Measurements from ENCODE around the gene COL20A1.
"Not testable (repeated sequence)": the region's sequence is repeated elsewhere in the genome, so short reads cannot be mapped to it uniquely, and the experiment has no call there.

COL20A1 gene

DNA sequence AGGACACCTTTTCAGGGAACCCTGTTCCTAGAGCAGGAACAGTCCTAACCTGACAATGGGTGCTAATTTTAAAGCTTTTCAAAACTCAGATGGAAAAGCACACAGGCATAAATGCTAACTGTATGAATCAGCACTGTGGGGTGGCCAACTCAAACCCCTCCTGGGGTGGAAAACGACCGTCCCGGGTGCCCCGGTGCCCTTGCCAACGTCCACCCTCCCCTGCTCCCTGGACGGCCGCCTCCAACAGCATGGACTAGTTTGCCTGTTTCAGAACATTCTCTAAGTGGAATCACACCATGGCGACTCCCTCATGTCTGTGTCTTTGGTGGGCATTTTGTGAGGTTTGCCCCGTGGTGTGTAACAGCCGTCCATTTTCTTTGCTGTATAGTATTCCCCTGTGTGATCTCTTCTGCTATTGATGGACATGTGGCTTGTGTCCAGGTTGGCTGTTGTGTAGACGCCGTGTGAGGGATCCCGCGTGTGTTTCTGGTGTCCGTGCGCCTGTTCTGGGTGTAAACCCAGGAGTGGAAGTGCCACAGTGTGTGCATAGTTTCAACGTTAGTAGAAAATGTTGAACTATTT is 5.8 kb downstream of the COL20A1 start:
- peaks cover 12% of the 10 kb centered on the region for H3K27me3 Mint-ChIP-seq
- H3K4me1 Mint-ChIP-seq (ENCODE audit: low read depth) = peaks cover 4% of the 10 kb centered on the region
- peaks cover 3% of the 10 kb centered on the region for H3K36me3 Mint-ChIP-seq
- no peak overlapping the region for H3K27ac Mint-ChIP-seq
- no peak overlapping the region for H3K4me3 Mint-ChIP-seq
- H3K9me3 Mint-ChIP-seq (ENCODE audit: low read depth) = peaks cover 11% of the 10 kb centered on the region

DNA sequence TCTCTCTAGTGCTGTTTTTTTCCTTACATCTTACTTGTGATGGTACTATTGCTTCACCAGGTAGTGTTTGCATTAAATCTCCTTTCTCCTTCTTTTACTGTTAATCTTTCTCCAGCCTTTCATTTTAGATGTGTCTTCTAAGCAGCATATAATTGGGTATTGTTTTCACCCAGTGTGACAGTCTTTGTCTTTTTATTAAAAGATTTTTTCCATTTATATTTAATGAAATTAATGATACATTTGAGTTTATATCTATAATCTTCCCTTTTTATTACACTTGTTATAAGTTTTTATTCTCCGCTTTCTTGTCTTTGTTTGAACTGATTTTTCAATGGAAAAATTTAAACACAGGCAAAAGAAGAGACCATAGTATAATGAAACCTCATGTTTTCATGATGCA is 8.7 kb downstream of the COL20A1 start:
- Mint-ChIP-seq H3K36me3 (peaks cover 3% of the 10 kb centered on the region), H3K4me1 (ENCODE audit: low read depth) (no peaks in the 10 kb centered on the region), H3K27me3 (peaks cover 15% of the 10 kb centered on the region), H3K4me3 (no peak overlapping the region), H3K9me3 (ENCODE audit: low read depth) (peaks cover 11% of the 10 kb centered on the region), H3K27ac (no peak overlapping the region)

DNA sequence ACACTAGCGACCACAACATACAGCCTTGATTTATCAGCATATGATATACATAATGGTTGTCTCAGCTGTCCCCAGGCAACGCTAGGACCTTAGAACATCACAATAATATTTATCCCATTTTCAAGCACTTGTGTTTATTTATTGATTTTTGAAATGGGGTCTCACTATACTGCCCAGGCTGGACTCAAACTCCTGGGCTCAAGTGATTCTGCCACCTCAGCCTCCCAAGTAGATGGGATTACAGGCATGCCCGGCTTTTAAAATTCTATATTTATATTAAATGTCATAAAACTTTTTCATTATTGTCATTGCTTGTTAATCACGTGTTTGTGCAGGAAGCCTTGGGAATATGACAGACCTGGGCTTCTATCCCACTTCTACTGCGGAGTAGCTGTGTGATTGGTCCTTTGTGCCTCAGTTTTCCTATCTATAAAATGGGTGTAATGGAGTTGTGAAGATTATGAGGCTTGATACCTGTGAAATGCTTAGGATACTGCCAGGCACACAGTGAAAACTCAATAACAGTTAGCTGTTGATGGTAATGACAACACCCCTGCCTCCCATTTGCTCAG is 10.2 kb downstream of the COL20A1 start:
- peaks cover 15% of the 10 kb centered on the region for H3K27me3 Mint-ChIP-seq
- H3K27ac Mint-ChIP-seq = no peak overlapping the region
- no peak overlapping the region for H3K4me3 Mint-ChIP-seq
- H3K36me3 Mint-ChIP-seq = peaks cover 3% of the 10 kb centered on the region
- H3K4me1 Mint-ChIP-seq (ENCODE audit: low read depth) = no peaks in the 10 kb centered on the region
- H3K9me3 Mint-ChIP-seq (ENCODE audit: low read depth) = peaks cover 11% of the 10 kb centered on the region

DNA sequence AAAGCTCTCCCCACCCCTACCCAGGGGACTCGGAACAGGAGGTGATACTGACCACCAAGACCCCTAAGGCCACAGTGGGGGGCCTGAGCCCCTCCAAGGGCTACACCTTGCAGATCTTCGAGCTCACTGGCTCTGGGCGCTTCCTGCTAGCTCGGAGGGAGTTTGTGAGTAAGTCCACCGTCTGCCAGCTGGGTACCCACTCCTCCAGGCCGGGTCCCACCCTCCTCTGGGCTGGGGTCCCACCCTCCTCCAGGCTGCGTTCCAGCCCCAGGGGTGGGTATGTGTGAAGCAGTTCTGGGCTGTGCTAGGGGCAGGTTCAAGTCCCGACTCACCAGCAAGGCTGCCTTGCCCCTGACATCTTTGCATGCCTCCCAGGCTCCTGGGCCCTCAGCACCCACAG is 12.4 kb downstream of the COL20A1 start:
- peaks cover 11% of the 10 kb centered on the region for H3K9me3 Mint-ChIP-seq (ENCODE audit: low read depth)
- no peaks in the 10 kb centered on the region for H3K4me1 Mint-ChIP-seq (ENCODE audit: low read depth)
- no peak overlapping the region for H3K27ac Mint-ChIP-seq
- peaks cover 3% of the 10 kb centered on the region for H3K36me3 Mint-ChIP-seq
- H3K27me3 Mint-ChIP-seq = peaks cover 10% of the 10 kb centered on the region
- no peak overlapping the region for H3K4me3 Mint-ChIP-seq

DNA sequence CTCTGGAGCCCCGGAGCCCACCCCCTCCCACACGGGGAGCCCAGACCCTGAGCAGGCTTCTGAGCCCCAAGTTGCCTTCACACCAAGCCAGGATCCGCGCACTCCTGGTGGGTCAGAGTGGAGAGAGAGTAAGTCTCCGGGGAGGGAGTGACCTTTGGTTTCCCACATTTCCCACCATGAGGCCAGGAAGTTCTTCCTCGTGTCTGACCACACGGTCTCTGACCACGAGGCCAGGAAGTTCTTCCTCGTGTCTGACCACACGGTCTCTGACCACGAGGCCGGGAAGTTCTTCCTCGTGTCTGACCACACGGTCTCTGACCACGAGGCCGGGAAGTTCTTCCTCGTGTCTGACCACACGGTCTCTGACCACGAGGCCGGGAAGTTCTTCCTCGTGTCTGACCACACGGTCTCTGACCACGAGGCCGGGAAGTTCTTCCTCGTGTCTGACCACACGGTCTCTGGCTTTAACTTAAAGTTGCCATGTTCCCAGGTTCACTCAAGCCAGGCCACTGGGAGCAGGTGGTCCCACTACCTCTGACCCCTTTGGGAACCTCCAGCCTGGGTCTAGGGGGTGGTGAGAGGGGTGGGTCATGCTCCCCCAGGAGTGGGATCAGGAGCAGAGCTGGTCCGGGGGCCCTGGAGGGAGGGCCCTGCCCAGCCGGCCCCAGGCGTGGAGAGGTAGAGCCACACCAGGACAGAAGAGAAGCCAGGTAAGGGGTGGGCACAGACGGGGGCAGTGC is 13.1 kb downstream of the COL20A1 start:
- not testable (repeated sequence) for H3K36me3 Mint-ChIP-seq; H3K27ac Mint-ChIP-seq; H3K4me3 Mint-ChIP-seq; H3K4me1 Mint-ChIP-seq (ENCODE audit: low read depth)
- peaks cover 11% of the 10 kb centered on the region for H3K9me3 Mint-ChIP-seq (ENCODE audit: low read depth)
- H3K27me3 Mint-ChIP-seq = peaks cover 10% of the 10 kb centered on the region

DNA sequence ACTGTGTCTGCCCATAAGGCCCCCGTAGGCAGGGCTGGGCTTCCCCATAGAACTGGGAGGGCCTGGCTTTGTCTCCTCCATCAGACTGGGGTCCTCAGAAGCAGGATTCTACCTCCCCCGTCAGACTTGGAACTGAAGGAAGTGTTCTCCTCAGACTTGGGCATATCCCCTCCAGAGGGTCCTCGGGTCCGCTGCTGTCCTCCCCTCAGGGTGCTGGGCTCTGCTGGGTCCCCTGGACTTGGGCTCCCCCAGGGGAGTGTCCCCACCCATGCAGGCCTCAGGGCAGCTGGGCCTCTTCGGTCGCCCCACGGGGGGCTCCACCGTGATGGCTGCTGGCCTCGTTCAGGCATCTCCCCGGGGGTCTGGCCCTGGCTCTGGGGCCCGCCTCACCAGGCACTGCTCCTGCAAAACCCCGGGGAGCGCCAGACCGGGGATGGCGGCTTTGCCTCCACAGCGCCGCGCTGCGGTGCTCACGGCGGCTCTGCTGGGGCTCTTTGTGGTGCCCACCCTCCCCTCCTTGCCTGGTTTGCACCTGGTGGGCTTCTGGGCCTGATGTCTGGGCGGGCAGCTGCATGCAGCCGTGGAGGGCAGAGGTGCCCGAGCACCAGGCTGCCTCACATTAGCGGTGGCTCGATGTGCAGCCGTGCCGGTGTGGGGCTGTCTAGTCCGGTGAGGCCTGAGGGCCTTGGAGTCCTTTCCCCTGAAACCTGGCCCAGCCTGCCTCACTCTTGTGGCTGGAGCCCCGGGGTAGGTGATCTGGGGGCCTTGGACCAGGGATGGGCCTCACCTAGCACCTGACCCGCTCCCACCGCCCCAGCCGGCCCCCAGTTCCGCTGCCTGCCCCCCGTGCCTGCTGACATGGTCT is 13.9 kb downstream of the COL20A1 start:
- no peak overlapping the region for H3K27ac Mint-ChIP-seq
- peaks cover 3% of the 10 kb centered on the region for H3K36me3 Mint-ChIP-seq
- H3K4me3 Mint-ChIP-seq = no peak overlapping the region
- H3K27me3 Mint-ChIP-seq = peaks cover 7% of the 10 kb centered on the region
- H3K4me1 Mint-ChIP-seq (ENCODE audit: low read depth) = no peaks in the 10 kb centered on the region
- peaks cover 5% of the 10 kb centered on the region for H3K9me3 Mint-ChIP-seq (ENCODE audit: low read depth)

DNA sequence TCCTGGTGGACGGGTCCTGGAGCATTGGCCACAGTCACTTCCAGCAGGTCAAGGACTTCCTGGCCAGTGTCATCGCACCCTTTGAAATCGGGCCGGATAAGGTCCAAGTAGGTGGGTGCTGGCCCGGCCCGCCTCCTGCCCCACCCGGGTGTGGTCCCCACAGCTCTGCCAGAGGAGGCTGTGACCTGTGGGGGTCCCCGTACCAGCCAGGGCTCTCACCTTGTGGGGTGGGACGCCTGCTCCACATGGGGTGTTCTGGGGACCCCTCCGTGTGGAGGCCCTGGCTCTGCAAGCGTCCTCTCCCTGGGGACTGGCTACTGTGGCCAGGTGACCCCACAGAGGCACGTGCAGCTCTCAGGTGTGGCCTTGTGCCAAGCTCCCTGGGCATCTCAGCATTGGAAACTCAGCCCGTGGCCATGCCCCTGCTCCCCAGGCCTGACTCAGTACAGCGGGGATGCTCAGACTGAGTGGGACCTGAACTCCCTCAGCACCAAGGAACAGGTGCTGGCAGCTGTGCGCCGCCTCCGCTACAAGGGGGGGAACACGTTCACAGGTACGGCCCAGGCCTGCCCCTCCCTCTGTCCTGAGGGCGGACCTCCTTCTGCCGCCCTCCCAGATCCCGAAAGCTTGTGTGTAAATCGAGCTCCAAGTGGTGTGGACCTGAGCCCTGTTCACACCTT is 14.7 kb downstream of the COL20A1 start:
- Mint-ChIP-seq H3K27ac (no peak overlapping the region), H3K4me1 (ENCODE audit: low read depth) (no peaks in the 10 kb centered on the region), H3K9me3 (ENCODE audit: low read depth) (peaks cover 2% of the 10 kb centered on the region), H3K27me3 (peaks cover 6% of the 10 kb centered on the region), H3K36me3 (peaks cover 1% of the 10 kb centered on the region), H3K4me3 (no peak overlapping the region)

DNA sequence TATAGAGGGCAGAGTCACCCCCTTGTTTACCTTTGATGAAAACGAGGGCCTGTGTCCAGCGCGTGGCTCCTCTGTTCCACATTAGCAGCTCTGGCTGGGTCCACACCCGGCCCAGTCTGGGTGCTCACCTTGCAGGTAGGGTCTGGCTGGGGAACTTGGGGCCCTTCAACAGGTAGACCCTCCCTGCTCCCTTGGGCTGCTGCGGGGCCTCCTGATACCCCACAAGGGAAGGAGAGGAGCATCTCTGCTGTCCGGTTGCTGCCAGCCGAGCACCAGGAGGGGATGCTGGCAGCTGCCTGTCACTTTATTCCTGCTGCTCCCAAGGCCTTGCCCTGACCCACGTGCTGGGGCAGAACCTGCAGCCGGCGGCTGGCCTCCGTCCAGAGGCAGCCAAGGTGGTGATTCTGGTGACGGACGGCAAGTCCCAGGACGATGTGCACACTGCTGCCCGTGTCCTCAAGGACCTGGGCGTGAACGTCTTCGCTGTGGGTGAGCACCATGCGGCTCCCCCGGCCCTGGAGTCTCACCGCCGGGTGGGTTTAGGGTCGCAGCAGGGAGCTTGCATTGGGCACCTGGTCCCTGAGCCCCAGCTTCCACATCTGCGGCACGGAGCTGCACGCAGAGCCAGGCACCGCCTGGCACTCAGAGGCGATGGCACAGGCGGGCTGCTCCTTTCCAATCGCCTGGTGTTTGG is 15.4 kb downstream of the COL20A1 start:
- Mint-ChIP-seq H3K4me1 (ENCODE audit: low read depth) (no peaks in the 10 kb centered on the region), H3K4me3 (no peak overlapping the region), H3K9me3 (ENCODE audit: low read depth) (no peaks in the 10 kb centered on the region), H3K27ac (no peak overlapping the region), H3K27me3 (peaks cover 3% of the 10 kb centered on the region), H3K36me3 (no peaks in the 10 kb centered on the region)

DNA sequence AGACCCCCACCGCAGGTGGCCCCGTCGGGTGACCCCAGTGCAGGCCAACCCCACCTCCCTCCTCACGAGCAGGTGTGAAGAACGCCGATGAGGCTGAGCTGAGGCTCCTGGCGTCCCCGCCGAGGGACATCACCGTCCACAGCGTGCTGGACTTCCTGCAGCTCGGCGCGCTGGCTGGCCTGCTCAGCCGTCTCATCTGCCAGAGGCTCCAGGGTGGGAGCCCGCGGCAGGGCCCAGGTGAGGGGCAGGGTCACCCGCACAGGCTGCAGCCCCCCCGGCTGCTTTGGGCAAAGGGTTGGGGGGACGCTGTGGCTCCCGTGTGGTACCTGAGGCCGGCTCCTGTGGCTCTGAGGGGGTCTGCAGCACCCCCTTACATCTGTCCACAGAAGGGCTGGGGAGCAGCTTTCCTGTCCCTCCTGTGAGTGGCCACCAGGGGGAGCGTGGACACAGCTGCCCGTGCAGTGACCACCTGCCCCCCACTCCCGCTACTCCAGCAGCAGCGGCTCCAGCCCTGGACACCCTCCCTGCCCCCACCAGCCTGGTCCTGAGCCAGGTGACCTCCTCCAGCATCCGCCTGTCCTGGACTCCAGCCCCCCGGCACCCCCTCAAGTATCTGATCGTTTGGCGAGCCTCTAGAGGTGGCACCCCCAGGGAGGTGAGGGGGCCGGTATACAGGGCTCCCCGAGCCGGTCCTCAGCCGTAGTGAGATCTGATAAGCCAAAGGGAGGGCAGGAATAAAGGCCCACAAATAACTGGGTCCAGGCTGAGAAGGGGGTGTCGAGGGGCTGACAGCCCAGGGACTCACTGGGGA is 16.5 kb downstream of the COL20A1 start:
- Mint-ChIP-seq H3K4me3 (no peak overlapping the region), H3K9me3 (ENCODE audit: low read depth) (no peaks in the 10 kb centered on the region), H3K4me1 (ENCODE audit: low read depth) (no peaks in the 10 kb centered on the region), H3K27me3 (peaks cover 3% of the 10 kb centered on the region), H3K27ac (no peak overlapping the region), H3K36me3 (no peaks in the 10 kb centered on the region)

DNA sequence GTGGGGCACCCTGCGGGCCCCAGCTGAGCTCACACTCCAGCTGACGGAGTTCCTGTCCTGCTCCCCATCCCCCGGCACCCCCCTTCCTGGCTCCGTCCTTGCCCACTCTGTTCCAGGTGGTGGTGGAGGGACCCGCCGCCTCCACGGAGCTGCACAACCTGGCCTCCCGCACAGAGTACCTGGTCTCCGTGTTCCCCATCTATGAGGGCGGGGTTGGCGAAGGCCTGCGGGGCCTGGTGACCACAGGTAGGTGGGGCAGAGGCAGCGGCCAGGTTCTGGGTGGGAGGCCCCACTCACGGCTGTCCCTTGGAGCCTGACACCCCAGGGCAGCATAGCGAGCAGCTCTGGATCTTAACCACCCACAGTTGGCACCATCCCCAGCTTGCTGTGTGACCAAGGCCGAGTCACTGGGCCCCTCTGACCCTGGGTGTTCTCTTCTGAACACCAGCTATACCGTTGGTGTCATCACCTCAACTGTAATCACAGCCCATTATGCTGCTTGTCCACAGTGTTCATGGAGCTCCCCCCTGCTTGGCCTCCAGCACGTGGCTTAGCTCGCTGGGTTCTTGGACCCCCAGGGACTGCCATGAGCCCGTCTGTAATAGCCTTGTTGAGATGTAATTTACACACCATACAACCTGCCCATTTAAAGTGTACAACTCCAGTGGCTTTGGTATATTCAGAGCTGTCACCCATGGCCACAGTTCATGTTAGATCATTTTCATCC is 17.4 kb downstream of the COL20A1 start:
- no peaks in the 10 kb centered on the region for H3K36me3 Mint-ChIP-seq
- no peaks in the 10 kb centered on the region for H3K4me1 Mint-ChIP-seq (ENCODE audit: low read depth)
- H3K9me3 Mint-ChIP-seq (ENCODE audit: low read depth) = no peaks in the 10 kb centered on the region
- H3K27me3 Mint-ChIP-seq = no peaks in the 10 kb centered on the region
- H3K4me3 Mint-ChIP-seq = no peak overlapping the region
- no peak overlapping the region for H3K27ac Mint-ChIP-seq

DNA sequence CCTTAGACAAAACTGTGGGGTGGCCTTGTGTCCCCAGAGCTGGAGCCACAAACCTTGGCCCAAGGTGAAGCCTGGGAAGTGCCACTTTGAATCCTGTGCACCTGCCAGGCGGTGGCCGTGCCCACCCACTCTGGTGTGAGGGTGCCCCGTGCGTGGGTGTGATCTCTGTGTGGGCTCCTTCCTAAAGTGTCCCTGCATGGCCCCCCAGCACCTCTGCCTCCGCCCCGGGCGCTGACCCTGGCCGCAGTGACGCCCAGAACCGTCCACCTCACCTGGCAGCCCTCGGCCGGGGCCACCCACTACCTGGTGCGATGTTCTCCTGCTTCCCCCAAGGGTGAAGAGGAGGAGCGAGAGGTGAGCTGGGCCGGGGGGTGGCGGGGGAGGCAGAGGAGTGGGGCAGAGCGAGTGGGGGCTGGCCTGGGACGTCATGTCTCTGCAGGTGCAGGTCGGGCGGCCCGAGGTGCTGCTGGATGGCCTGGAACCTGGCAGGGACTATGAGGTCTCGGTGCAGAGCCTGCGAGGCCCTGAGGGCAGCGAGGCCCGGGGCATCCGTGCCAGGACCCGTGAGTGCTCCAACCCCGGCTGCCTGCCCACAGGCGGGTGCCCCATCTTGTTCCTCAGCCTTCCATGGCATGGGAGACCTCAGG is 18.3 kb downstream of the COL20A1 start:
- Mint-ChIP-seq H3K27ac (no peak overlapping the region), H3K4me3 (no peak overlapping the region), H3K9me3 (ENCODE audit: low read depth) (no peaks in the 10 kb centered on the region), H3K36me3 (no peaks in the 10 kb centered on the region), H3K4me1 (ENCODE audit: low read depth) (no peaks in the 10 kb centered on the region), H3K27me3 (no peaks in the 10 kb centered on the region)

DNA sequence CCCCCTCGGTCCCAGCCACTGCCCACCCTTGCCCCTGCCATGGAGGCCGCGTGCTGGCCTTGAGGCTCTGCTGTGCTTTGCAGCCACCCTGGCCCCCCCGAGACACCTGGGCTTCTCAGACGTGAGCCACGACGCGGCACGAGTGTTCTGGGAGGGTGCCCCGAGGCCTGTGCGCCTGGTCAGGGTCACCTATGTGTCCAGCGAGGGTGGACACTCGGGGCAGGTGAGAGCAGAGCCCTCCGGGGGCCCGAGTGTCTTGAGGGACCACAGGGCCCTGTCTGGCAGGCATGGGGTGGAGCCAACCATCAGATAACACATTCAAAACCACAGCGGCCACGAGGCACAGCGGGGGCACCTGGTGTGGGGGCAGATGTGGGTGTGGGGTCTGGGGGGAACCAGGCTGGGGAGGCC is 18.9 kb downstream of the COL20A1 start:
- no peaks in the 10 kb centered on the region for H3K9me3 Mint-ChIP-seq (ENCODE audit: low read depth)
- no peak overlapping the region for H3K27ac Mint-ChIP-seq
- H3K4me1 Mint-ChIP-seq (ENCODE audit: low read depth) = no peaks in the 10 kb centered on the region
- no peaks in the 10 kb centered on the region for H3K36me3 Mint-ChIP-seq
- H3K27me3 Mint-ChIP-seq = no peaks in the 10 kb centered on the region
- no peak overlapping the region for H3K4me3 Mint-ChIP-seq

DNA sequence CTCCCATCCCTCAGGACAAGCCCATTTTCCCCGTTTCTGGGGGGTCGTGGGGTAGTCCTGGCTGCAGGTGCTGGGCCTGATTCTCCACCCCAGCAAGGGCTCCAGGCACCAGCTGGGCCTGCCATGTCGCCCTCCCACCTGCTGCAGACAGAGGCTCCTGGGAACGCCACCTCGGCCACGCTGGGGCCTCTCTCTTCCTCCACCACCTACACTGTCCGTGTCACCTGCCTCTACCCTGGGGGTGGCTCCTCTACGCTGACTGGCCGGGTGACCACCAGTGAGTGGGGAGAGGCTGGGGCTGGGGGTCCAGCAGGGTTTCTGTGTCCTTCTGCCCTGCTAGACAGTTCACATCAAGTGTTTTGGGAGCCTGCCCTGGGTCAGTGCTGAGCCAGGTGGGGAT is 19.3 kb downstream of the COL20A1 start:
- Mint-ChIP-seq H3K27me3 (no peaks in the 10 kb centered on the region), H3K36me3 (no peaks in the 10 kb centered on the region), H3K9me3 (ENCODE audit: low read depth) (no peaks in the 10 kb centered on the region), H3K4me1 (ENCODE audit: low read depth) (no peaks in the 10 kb centered on the region), H3K4me3 (no peak overlapping the region), H3K27ac (no peak overlapping the region)

All from activated naive CD8-positive, alpha-beta T cell (primary cell).